LHCN-M2 (cell line): ENCODE data around the gene EXOC3L2. TPM values are rescaled to one million over a fixed set of nuclear protein-coding genes. Genes with fewer than 3 reads are reported as not detected.
A peak's percentile ranks its signal among the peaks of the same experiment; 100 is the strongest.

Source experiments
- DNase-seq: peaks from one replicate; pipeline ENCODE4 v3.0.0-alpha.2; 2012; ENCODE audit warnings: low read depth
- total RNA-seq: library from RNA; depleted of rRNA; stranded (reverse); fragments of >200 nt; gene quantifications from 2 replicates; pipeline ENCODE4 v1.2.3, GENCODE V29; 2014

The EXOC3L2 gene
- total RNA-seq, 1 experiment from 2014 or later, result not detected

DNA sequence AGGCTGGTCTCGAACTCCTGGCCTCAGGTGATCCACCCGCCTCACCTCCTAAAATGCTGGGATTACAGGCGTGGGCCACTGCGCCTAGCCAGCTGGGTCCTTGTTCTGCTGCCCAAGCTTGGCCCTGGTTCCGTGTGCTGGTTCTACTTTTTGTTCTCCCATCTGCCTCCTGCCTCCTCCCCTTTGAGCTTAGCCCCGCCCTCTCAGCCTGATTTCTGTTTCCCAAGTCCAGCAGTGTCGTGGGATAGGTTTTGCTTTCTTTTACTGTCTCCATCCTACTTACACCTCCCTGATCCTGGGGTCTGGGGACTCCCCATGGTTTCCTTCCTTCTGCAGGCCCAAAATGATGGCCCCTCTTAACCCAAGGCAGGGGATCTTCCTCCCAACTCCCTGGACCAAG is 64.3 kb downstream of the EXOC3L2 start:
- no peak for DNase-seq

GRCh38 chr19:45179892-45180370 is 65.3 kb downstream of the EXOC3L2 start:
- DNase-seq, result no peak

GRCh38 chr19:45179072-45179891 is 65.9 kb downstream of the EXOC3L2 start:
- no peak for DNase-seq

DNA sequence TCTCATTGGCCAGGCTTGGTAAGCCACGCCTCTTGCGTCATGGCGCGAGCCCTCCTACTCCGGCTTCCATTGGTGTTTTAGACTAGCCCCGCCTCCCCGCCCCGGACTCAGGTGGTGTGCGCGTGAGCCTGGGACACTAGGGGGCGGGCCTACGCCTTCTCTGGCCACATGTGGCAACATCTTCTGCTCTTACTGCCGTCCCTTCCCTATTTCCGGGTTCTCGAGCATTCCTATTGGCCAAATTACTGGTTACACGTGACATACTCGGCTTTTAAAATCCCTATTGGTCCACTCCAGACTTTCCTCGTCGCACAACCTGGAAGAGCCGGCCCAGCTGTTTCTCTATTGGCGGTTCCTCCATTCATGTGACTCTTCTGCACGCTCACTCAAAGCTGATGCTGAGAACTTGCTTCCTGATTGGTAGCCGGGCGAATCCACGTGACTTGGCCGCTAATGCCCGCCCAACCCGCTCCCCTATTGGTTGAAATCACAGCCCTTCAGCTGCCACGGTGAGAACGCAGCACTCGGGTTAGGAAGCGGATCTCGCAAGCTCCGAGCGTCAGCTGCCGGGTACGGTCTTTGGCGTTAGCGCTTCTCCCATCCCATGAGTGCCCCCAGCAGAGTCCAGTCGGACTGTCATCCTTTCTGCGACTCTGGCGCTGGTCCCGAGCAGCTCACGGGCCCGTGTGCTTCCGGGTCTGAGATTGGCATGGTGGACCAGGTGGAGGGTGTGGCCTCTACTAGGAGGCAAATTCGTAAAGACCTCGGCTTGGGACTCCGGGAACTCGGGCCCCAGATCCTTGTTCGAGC is 66.7 kb downstream of the EXOC3L2 start, which contains the start of gene BLOC1S3:
TSS of gene BLOC1S3 (plus strand) at position 523 of the 810 bp plus-strand sequence. CDS start 513 bp downstream, outside the sequence.
- DNase-seq, result peak; percentile 100

DNA sequence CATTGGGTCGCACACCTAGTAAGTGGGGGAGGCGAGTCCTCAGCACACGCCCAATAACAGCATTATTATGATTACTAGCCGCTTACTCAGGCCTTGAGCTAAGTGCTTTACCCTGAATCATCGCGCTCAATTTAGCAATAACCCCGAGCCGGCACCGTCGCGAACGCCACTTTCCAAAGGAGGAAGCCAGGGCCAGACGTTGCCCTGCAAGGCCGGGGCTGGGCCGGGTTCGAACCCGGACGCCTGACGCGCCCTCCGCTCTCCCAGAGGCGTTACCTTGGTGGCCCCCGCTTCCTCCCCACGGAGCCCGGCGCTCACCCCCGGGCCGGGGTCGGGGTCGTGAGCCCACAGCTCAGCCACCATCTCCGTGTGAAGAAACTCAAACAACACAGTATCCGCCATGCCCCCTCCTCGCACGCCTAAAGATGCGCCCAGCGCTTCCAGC is 67.4 kb downstream of the EXOC3L2 start, which contains the start of gene TRAPPC6A:
TSS of gene TRAPPC6A (minus strand) at position 421 of the 445 bp plus-strand sequence. CDS start at position 402, 19 bp downstream.
- DNase-seq, result peak; percentile 61

- no peak for DNase-seq
Measured at GRCh38 chr19:45175515-45176345, 69.5 kb downstream of the EXOC3L2 start.

DNA sequence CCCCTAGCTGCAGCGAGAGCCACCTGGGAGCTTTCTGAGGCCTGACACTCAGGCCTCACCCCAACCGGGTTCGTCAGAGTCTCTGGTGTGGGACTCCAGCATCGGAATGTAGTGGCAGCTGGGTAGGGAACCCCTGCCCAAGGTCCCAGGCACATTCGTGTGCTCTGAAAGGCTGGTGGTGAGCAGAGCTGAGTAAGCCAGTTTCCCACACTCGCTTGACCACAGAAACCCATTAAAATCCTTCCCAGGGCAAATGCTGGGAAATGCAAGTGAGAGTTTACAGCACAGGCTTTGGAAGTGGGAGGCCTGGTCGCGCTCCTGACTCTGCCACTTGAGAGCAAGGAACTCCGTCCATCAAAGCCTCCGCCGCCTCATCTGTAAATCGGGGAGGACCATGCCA is 71.4 kb downstream of the EXOC3L2 start:
- DNase-seq, result peak; percentile 98

- DNase-seq, result no peak
Measured at GRCh38 chr19:45172611-45173208, 72.5 kb downstream of the EXOC3L2 start.

DNA sequence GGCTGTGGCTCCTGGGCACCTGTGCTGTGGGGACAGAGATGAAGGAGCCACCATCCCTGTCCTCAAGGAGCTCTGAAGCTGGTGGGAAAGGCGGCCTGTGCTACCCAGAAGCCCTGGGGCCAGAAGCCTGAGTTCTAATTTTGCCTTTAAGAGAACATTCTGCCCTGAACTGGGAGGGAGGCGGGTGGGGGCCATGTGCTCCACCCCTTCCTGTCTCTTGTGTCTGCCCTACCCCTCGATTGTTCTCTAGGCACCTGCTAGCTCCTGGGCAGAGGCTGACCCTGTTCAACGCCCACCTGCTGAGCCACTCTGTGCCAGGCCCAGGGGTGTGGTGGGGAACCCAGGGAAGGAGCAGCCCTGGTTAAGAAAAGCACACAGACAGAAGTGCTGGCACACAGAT is 73.0 kb downstream of the EXOC3L2 start:
- DNase-seq, result no peak

GRCh38 chr19:45171211-45171623 is 74.0 kb downstream of the EXOC3L2 start:
- no peak for DNase-seq

DNA sequence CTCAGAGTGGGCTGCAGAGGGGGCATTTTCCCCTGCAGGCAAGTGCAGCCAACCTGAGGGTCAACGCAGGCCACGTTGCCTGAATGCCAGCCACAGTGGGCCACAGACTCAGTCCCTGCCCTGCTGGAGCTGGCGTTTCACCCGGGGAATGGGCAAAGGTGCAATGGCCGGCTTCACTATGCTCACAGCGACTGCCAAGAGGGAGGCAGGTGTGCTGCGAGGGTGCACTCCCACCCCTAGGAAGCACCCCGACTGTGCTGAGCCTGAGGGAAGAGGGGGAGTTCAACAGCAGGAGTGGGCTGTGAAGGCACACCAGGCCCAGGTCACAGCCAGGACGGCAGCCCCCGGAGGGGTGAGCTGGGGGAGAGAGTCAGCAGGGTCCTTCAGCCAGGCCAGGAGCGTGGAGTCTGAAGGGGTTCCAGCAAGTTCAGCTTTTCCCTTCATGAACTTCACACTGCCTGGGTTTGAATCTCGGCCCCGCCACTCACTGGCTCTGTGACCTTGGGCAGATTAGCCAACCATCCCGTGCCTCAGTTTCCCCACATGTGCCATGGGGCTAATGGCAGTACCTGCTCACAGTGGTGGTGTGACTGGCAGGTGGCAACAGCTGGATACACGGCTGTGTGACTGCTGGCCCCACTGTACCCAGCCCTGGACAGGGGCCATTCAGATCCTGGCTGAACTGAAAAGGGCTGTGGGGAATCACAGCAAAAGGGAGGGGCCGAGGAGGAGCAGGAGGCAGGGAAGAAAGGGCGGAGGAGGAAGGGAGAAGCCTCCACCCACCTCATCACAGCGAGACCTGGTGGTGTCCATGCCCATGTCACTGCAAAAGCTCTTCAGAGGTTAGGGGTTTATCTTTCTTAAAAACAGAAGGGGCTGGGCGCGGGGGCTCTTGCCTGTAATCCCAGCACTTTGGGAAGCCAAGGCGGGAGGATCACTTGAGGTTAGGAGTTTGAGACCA is 74.8 kb downstream of the EXOC3L2 start:
- no peak for DNase-seq

- DNase-seq, result no peak
Measured at GRCh38 chr19:45169602-45170001, 75.6 kb downstream of the EXOC3L2 start.

- no peak for DNase-seq
Measured at GRCh38 chr19:45168767-45169351, 76.3 kb downstream of the EXOC3L2 start.

DNA sequence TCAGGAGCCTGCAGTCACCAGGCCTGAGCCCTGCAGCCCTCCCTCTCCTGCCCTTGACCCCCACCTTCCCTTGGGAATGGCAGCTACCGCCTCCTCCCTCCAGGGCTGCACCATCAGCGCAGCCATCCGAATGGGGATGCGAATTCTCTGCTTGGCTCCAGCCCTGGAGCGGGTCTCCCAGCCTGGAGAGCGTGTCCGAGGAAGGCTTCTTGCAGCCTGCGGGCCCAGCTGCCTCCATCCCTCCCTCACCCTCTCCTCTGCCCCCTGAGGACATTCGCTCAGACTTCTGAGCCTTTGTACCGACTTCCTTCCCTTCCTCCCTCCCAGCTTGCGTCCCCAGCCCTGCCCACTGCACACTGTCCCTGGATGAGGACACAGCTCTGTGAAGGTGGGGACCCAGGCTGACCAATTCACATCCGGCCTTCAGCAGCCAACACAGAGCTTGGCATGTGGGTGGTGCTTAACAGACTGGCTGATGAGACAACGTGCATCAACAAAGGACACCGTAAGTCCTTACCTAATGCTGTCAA is 78.4 kb downstream of the EXOC3L2 start:
- DNase-seq, result no peak

GRCh38 chr19:45164577-45165335 is 80.5 kb downstream of the EXOC3L2 start:
- DNase-seq, result peak; percentile 49

- no peak for DNase-seq
Measured at GRCh38 chr19:45163751-45164460, 81.3 kb downstream of the EXOC3L2 start.

DNA sequence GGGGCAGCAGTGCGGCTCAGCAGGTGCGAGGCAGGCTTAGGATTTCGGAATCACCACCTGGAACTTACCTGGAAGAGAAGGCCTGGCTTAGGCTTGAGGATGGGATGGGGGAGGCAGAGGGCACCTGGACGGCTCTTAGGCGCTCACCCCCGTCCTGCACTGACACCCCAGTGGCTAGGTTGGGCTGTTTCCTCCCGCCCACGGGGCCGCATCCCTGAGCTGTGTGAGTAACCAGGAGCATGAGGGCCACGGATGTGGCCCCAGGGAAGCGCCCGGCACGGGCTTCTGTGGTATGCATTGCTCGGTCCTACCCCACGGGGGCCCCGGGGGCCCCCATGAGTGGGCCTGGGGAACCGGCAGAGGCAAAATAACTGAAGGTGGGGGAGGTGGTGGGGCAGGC is 82.1 kb downstream of the EXOC3L2 start:
- no peak for DNase-seq
